Measurements from ENCODE around the gene DAB2IP. TPM values are rescaled to one million over a fixed set of nuclear protein-coding genes. Genes with fewer than 3 reads are reported as not detected.

Gene DAB2IP
- total and polyA plus RNA-seq, 2 experiments from 2014 or later: 8.9 to 42.8 TPM

GRCh38 chr9:121820286-121821005, 169.0 kb downstream of the DAB2IP start:
- ATAC-seq: no peak
- peaks cover 31% of the 10 kb centered on the region for H3K27me3 Mint-ChIP-seq (ENCODE audit: insufficient read depth, low read depth, poor library complexity)

More at GRCh38 chr9:121820286-121821005, 169.0 kb downstream of the DAB2IP start:
- TF ChIP-seq EZH2phosphoT487 (IDR thresholded peaks at IDR 0.05; ENCODE audit: unreplicated experiment): no peak
- no peak for TF ChIP-seq ZNF462 (CRISPR knock-in tag; IDR thresholded peaks at IDR 0.05)
- no peak for TF ChIP-seq REST (IDR thresholded peaks at IDR 0.05; ENCODE audit: unreplicated experiment)
- TF ChIP-seq CTCF (conservative IDR thresholded peaks at IDR 0.05; ENCODE audit: low read depth in 2 of 2): no peak
- no peaks in the 10 kb centered on the region for H3K79me2 ChIP-seq (replicated peaks; ENCODE audit: insufficient read depth)
- peaks cover 54% of the 10 kb centered on the region for H3K4me1 Mint-ChIP-seq
- no peak overlapping the region for H3K4me3 Mint-ChIP-seq
- no peaks in the 10 kb centered on the region for H3K36me3 ChIP-seq (ENCODE audit: insufficient read depth)
- no peaks in the 10 kb centered on the region for H4K20me1 ChIP-seq (replicated peaks; ENCODE audit: insufficient read depth)
- H3K9me2 ChIP-seq (ENCODE audit: insufficient read depth): no peaks in the 10 kb centered on the region
- peak overlapping the region; percentile 53; the same call in 1 of the 2 replicates for H3K4me2 ChIP-seq
- no peak overlapping the region for H3K4me3 ChIP-seq
- no peaks in the 10 kb centered on the region; the same call in 1 of the 2 replicates for H3K27me3 ChIP-seq (ENCODE audit: insufficient read depth)
- no peak overlapping the region for H3K27ac ChIP-seq (ENCODE audit: low read depth)
- peak overlapping the region; percentile 79 for H2AFZ ChIP-seq
- H3K27ac Mint-ChIP-seq: no peak overlapping the region
- H3K4me1 ChIP-seq (ENCODE audit: insufficient read depth): peaks cover 26% of the 10 kb centered on the region
- H3K9me3 Mint-ChIP-seq: no peaks in the 10 kb centered on the region
- no peak for DNase-seq (ENCODE audit: low spot score)
- H3F3A ChIP-seq (replicated peaks; ENCODE audit: low read depth): peaks cover 17% of the 10 kb centered on the region; the same call in 1 of the 2 replicates
- H3K36me3 Mint-ChIP-seq (ENCODE audit: low read depth): no peaks in the 10 kb centered on the region

Data from GM23338 (cell line).